ENCODE data around the gene TTYH1. TPM values are rescaled to one million over a fixed set of nuclear protein-coding genes. Genes with fewer than 3 reads are reported as not detected.

TTYH1 gene
- total and polyA plus RNA-seq, 2 of the 8 experiments (the other 6 are each of a cell fraction or from before 2014, with no cell fraction given) = 26.7 to 46.5 TPM

DNA sequence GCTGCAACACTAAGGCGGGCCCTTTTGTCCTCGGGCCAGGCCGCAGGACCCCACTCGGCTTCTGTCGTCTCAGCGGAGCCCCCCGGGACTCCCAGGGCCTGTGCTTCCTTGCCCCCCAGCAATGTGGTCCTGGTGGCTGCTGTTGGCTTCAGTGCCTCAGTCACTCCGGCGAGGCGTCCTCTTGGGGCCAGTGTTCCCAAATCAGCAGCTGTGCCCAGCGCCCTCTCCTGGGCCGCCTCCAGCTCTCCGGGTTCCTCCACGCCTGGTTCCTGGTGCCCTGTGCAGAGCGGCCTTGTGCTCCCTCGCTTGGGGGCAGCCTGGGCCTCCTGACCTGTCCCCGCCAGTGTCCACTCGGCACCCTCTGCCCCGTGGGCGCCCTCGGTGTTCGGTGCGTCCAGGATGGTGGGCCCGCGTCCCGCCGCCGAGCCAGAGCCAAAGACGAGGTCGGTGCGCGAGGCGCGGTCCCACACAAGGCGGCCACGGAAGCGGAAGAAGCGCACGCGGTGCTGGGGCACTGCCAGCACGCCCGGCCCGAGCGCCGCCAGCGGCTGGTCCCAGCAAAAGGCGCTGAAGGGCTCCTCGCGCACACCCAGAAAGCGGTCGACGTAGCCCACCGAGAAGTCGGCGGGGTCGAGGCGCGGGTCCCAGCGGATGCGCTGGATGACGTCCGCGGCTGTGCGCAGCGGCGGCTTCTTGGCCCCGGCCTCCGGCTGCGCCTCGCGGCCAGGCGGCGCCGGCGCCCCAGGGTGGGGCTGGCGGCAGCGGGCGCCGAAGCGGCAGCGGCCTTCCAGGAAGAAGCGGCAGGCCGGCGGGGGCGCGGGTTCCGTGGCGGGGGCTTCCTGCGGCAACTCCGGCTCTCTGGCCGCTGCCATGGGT lies 47.6 kb downstream of the TTYH1 start:
- Histone ChIP-seq H3K18ac (ENCODE audit: extremely low read depth, low read length) (peak overlapping the region; percentile 95), H3K36me3 (ENCODE audit: control insufficient read depth in 2 of 4, insufficient read depth in 4 of 4, low read length in 3 of 4) (peaks cover 14 to 37% (median 20%) of the 10 kb centered on the region in 4 experiments; a peak in 7 of 8 replicates), H2BK15ac (ENCODE audit: low read length) (no peak overlapping the region; the same call in 1 of the 2 replicates), H4K91ac (replicated peaks; ENCODE audit: insufficient read length, low read length) (peak overlapping the region; percentile 81), H2AFZ (ENCODE audit: low read length) (no peak overlapping the region), H2AK5ac (ENCODE audit: low read depth, low read length) (no peak overlapping the region), H3K4me2 (ENCODE audit: insufficient read depth in 1 of 2, low read depth in 2 of 2, low read length in 2 of 2) (peak overlapping the region; percentile 35 to 95), H3K56ac (replicated peaks; ENCODE audit: insufficient read length, low read depth, low read length) (peak overlapping the region; percentile 82), H4K8ac (ENCODE audit: extremely low read depth, insufficient read depth, low read length) (peak overlapping the region; percentile 91), H3K4ac (replicated peaks; ENCODE audit: insufficient read length, low read depth, low read length) (peak overlapping the region; percentile 97), H3K9me3 (ENCODE audit: insufficient read depth in 2 of 2, low read depth in 1 of 2, low read length in 1 of 2) (no peaks in the 10 kb centered on the region), H2BK20ac (ENCODE audit: low read length) (no peak overlapping the region), H3K27ac (ENCODE audit: low read depth, low read length) (peak overlapping the region; percentile 75), H3K79me2 (ENCODE audit: control insufficient read depth in 1 of 2, insufficient read depth in 2 of 2, low read length in 2 of 2) (peaks cover 0 to 4% of the 10 kb centered on the region in 2 experiments; a peak in 1 of 4 replicates), H2BK120ac (replicated peaks; ENCODE audit: low read depth, low read length) (no peak overlapping the region), H3K14ac (ENCODE audit: insufficient read length) (no peak overlapping the region), H3K23ac (ENCODE audit: insufficient read length) (no peak overlapping the region), H3K79me1 (ENCODE audit: low read depth, low read length) (peaks cover 15% of the 10 kb centered on the region), H4K5ac (ENCODE audit: insufficient read length, low read depth, low read length) (peak overlapping the region; percentile 83), H4K20me1 (replicated peaks in 1 of 2; ENCODE audit: control insufficient read depth in 1 of 2, insufficient read depth in 2 of 2, low read length in 2 of 2) (peaks cover 4 to 26% of the 10 kb centered on the region in 2 experiments), H3K4me3 (ENCODE audit: extremely low read depth in 1 of 4, insufficient read depth in 2 of 4, low read depth in 3 of 4, low read length in 4 of 4) (peak overlapping the region; percentile 68 to 87 (median 80)), H3K23me2 (ENCODE audit: low read depth, low read length) (peaks cover 8% of the 10 kb centered on the region; the same call in 1 of the 2 replicates), H2BK5ac (ENCODE audit: low read depth, low read length) (peak overlapping the region; percentile 86), H3K27me3 (replicated peaks in 1 of 4; ENCODE audit: control insufficient read depth in 3 of 4, extremely low read depth in 1 of 4, insufficient read depth in 3 of 4, low read length in 3 of 4) (peaks cover 0 to 11% (median 5%) of the 10 kb centered on the region in 4 experiments; a peak in 5 of 7 replicates), H3K9ac (replicated peaks in 1 of 4; ENCODE audit: extremely low read depth in 1 of 4, low read depth in 3 of 4, low read length in 3 of 4) (peak overlapping the region; percentile 25 to 77 (median 74); a peak in 5 of 7 replicates), H3K4me1 (replicated peaks in 1 of 4; ENCODE audit: control insufficient read depth in 3 of 4, insufficient read depth in 4 of 4, low read length in 3 of 4) (peaks cover 0 to 8% (median 5%) of the 10 kb centered on the region in 4 experiments; a peak in 5 of 7 replicates), H2BK12ac (ENCODE audit: low read depth, low read length) (0 out of 2 replicates have a peak overlapping the region, but pooled peaks have one; percentile 27)
- POLR2A ChIA-PET (ENCODE audit: partially characterized antibody) = interaction anchor here (0.6 to 6.7 kb wide), 22 partner anchors 11 to 1084 kb away, joined by 3 to 129 read pairs (median 4); partner anchors contain the start of genes CDC42EP5, LENG8 and RPS9
- DNase-seq (ENCODE audit: low read depth in 1 of 2, low spot score in 2 of 2) (peak in 1 of 2 experiments; percentile 83), FAIRE-seq (no peak)
- WGBS, 2 experiments (ENCODE audit: extremely low coverage in 1 of 2, insufficient coverage in 1 of 2, insufficient read length in 1 of 2, insufficient replicate concordance in 2 of 2, low coverage in 1 of 2, low lambda C conversion rate in 2 of 2, missing lambda C conversion rate in 1 of 2) = 5% methylated on average over 67 of the region's 91 CpGs; no CpG with 5 or more reads in 1 of the 2 experiments
- CTCF ChIA-PET (ENCODE audit: partially characterized antibody) = interaction anchor here (0.6 to 2.0 kb wide), 8 partner anchors 10 to 877 kb away, joined by 3 to 13 read pairs (median 4); partner anchors contain the start of genes CDC42EP5, KMT5C and TTYH1
- TF ChIP-seq SIN3A (conservative IDR thresholded peaks at IDR 0.05 in 1 of 2, IDR thresholded peaks at IDR 0.05 in 1 of 2; ENCODE audit: low read depth in 1 of 2, low read length in 2 of 2) (no peak), TBP (IDR thresholded peaks at IDR 0.05; ENCODE audit: low read depth, low read length) (no peak), CREB1 (IDR thresholded peaks at IDR 0.05) (peak; percentile 29; the same call in 1 of the 2 replicates), FOSL1 (IDR thresholded peaks at IDR 0.05; ENCODE audit: insufficient read depth, low read depth, low read length) (no peak), KDM4A (IDR thresholded peaks at IDR 0.05; ENCODE audit: low read depth, low read length, severe bottlenecking) (no peak), MAFK (IDR thresholded peaks at IDR 0.05; ENCODE audit: low read depth, low read length) (no peak), JUND (IDR thresholded peaks at IDR 0.05; ENCODE audit: low read length) (no peak)
- TF ChIP-seq, protein P1, sequence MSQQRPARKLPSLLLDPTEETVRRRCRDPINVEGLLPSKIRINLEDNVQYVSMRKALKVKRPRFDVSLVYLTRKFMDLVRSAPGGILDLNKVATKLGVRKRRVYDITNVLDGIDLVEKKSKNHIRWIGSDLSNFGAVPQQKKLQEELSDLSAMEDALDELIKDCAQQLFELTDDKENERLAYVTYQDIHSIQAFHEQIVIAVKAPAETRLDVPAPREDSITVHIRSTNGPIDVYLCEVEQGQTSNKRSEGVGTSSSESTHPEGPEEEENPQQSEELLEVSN (IDR thresholded peaks at IDR 0.05) = peak; percentile 77

All from H1 (cell line).